B cell (primary cell): ENCODE data around the gene ZNF223. TPM values are rescaled to one million over a fixed set of nuclear protein-coding genes. Genes with fewer than 3 reads are reported as not detected.
A peak's percentile ranks its signal among the peaks of the same experiment; 100 is the strongest.

Source experiments
- ATAC-seq: fragments of 200-7000 bp; cut with Tn5 transposase; one replicate; pipeline ENCODE4 v1.10.0; 2021; ENCODE audit warnings: low read depth, mild to moderate bottlenecking, moderate number of reproducible peaks, moderate library complexity
- CTCF ChIA-PET: fragments of 350-600 bp; sonication (Branson Sonifier 250); formaldehyde crosslinking; loops from one replicate; lab custom pipeline; 2021; ENCODE audit warnings: antibody characterized with exemption, inconsistent platforms; lab: Charles Lee
- POLR2A ChIA-PET: fragments of 350-600 bp; sonication (Branson Sonifier 250); formaldehyde crosslinking; loops from one replicate; lab custom pipeline; 2021; ENCODE audit warnings: antibody characterized with exemption; lab: Charles Lee
- DNase-seq: peaks from one replicate; pipeline ENCODE4 v3.0.0; 2013
- H2AFZ ChIP-seq: 2 replicates; pipeline ENCODE4 v1.6.1; 2012; ENCODE audit warnings: mild to moderate bottlenecking, low read depth, low read length; ENCODE audit not compliant: insufficient read depth, poor library complexity, severe bottlenecking
- H3K27ac ChIP-seq, 2 donors: 1 replicate in 1 of 2; 2 replicates in 1 of 2; pipeline ENCODE4 v1.5.1; 2012 to 2013; ENCODE audit warnings: low read length in 2 of 2, mild to moderate bottlenecking in 2 of 2, moderate library complexity in 1 of 2
- H3K27me3 ChIP-seq, 4 experiments: fragments of 200-600 bp in 1 of 4; sonication (generic) in 1 of 4; replicated peaks in 1 of 4; 1 replicate in 2 of 4; 2 replicates in 2 of 4; pipeline versions ENCODE4 v1.6.1 to v1.7.0; 2013 to 2016; ENCODE audit warnings: low read length in 3 of 4, mild to moderate bottlenecking in 2 of 4, mixed read lengths in 1 of 4, moderate library complexity in 1 of 4; ENCODE audit not compliant: insufficient read depth in 4 of 4, control insufficient read depth in 3 of 4; ENCODE audit errors: control extremely low read depth in 1 of 4
- H3K36me3 ChIP-seq, 2 experiments: replicated peaks in 1 of 2; 1 replicate in 1 of 2; 2 replicates in 1 of 2; pipeline versions ENCODE4 v1.6.1 to v1.7.1; 2013; ENCODE audit warnings: low read length in 1 of 2; ENCODE audit not compliant: insufficient read depth in 2 of 2, control insufficient read depth in 1 of 2; ENCODE audit errors: control extremely low read depth in 1 of 2, extremely low read depth in 1 of 2
- H3K4me1 ChIP-seq, 2 donors: fragments of 200-600 bp in 1 of 2; sonication (generic) in 1 of 2; 1 replicate in 1 of 2; 2 replicates in 1 of 2; pipeline versions ENCODE4 v1.5.1 to v1.6.1; 2013 to 2017; ENCODE audit warnings: low read length in 2 of 2; ENCODE audit not compliant: control insufficient read depth in 2 of 2, insufficient read depth in 2 of 2
- H3K4me2 ChIP-seq: replicated peaks from 2 replicates; pipeline ENCODE3; 2012; ENCODE audit warnings: mild to moderate bottlenecking, low read depth, low read length; ENCODE audit not compliant: poor library complexity, severe bottlenecking
- H3K4me3 ChIP-seq, 5 experiments: fragments of 200-600 bp in 1 of 5; sonication (generic) in 1 of 5; 1 replicate in 3 of 5; 2 replicates in 2 of 5; pipeline versions ENCODE4 v1.5.1 to v1.7.0; 2011 to 2016; ENCODE audit warnings: low read length in 4 of 5, mild to moderate bottlenecking in 4 of 5, low read depth in 2 of 5, control low read depth in 1 of 5, moderate library complexity in 1 of 5; ENCODE audit not compliant: insufficient read depth in 1 of 5; ENCODE audit errors: control extremely low read depth in 1 of 5, extremely low read depth in 1 of 5
- H3K79me2 ChIP-seq: fragments of 200-600 bp; sonication (generic); one replicate; pipeline ENCODE4 v1.6.0; 2016; ENCODE audit warnings: low read length; ENCODE audit not compliant: control insufficient read depth, insufficient read depth
- H3K9ac ChIP-seq: fragments of 200-600 bp; sonication (generic); 2 replicates; pipeline ENCODE4 v1.6.1; 2017; ENCODE audit warnings: mild to moderate bottlenecking, low read length, moderate library complexity
- H3K9me3 ChIP-seq, 3 donors: one replicate each; pipeline versions ENCODE4 v1.6.1 to v1.7.1; 2013; ENCODE audit warnings: low read length in 2 of 3; ENCODE audit not compliant: control insufficient read depth in 2 of 3, insufficient read depth in 1 of 3; ENCODE audit errors: control extremely low read depth in 1 of 3
- H4K20me1 ChIP-seq: 2 replicates; pipeline ENCODE4 v1.6.0; 2012; ENCODE audit warnings: mild to moderate bottlenecking, low read length; ENCODE audit not compliant: insufficient read depth, control insufficient read depth, poor library complexity, severe bottlenecking
- H3K27ac Mint-ChIP-seq: one replicate; pipeline ENCODE4 v1.8.0; 2021; ENCODE audit warnings: mixed read lengths
- H3K27me3 Mint-ChIP-seq: one replicate; pipeline ENCODE4 v1.8.0; 2021; ENCODE audit warnings: mixed read lengths
- H3K4me1 Mint-ChIP-seq: one replicate; pipeline ENCODE4 v1.8.0; 2021; ENCODE audit warnings: mixed read lengths
- H3K4me3 Mint-ChIP-seq: one replicate; pipeline ENCODE4 v1.8.0; 2021; ENCODE audit warnings: mixed read lengths
- H3K9me3 Mint-ChIP-seq: one replicate; pipeline ENCODE4 v1.8.0; 2022; ENCODE audit warnings: mixed read lengths; ENCODE audit not compliant: insufficient read depth
- EZH2 ChIP-seq: IDR thresholded peaks from 2 replicates; pipeline ENCODE4 v1.6.1; 2012; ENCODE audit warnings: borderline replicate concordance, low read depth, mild to moderate bottlenecking, moderate library complexity, low read length; ENCODE audit not compliant: insufficient read depth, poor library complexity, severe bottlenecking
- WGBS: methylation state at CpG from one replicate; pipeline ENCODE4 v1.1.5; 2013; ENCODE audit warnings: missing lambda C conversion rate; ENCODE audit not compliant: insufficient coverage; 5-methylcytosine and 5-hydroxymethylcytosine counted together
- intact Hi-C: fragments of 100-400 bp; cut with micrococcal nuclease; formaldehyde crosslinking; loops from one replicate; pipeline ENCODE4 v1.10.0; 2022
- polyA plus RNA-seq: library from polyadenylated mRNA; depleted of rRNA; stranded (reverse); fragments of >200 nt; gene quantifications from 2 replicates; pipeline ENCODE4 v1.2.3, GENCODE V29; 2012
- total RNA-seq, 2 donors: library from RNA; stranded (reverse); fragments of 120-200 nt in 1 of 2; gene quantifications; 1 replicate in 1 of 2; 2 replicates in 1 of 2; pipeline versions ENCODE4 v1.2.3 to v1.2.4, GENCODE V29; 2013 to 2022
- TF ChIP-seq, protein P1 (sequence below): fragments of 200-600 bp; IDR thresholded peaks from one replicate; pipeline ENCODE4 v1.8.0; 2022; ENCODE audit warnings: antibody characterized with exemption, mild to moderate bottlenecking

Gene ZNF223
- total and polyA plus RNA-seq, 2 donors (not counting 1 experiment from before 2014, with no cell fraction given): 2.9 to 7.3 TPM

DNA sequence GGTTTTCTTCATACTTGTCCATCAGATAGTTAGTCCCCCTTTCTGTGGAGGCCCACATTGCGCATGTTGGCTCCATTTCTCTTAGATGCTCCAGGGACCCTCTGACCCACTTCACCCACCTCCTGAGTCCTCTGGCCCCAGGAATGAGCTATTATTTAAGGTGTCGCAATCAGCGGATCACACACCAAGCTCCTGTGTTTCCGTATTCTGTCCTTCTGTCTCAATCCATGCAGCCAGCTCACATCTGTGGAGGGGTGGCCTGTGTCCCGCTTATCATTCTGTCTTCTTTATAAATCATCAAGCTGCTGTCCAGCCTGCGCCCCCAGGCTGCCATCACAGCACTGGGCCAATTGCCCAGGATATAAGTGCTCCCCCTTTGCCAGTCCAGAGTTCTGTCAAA is 44.4 kb upstream of the ZNF223 start:
- no peak for DNase-seq
- no peak overlapping the region for H3K27ac Mint-ChIP-seq
- intact Hi-C loops: no loop called here
- H2AFZ ChIP-seq: no peak overlapping the region
- no peak overlapping the region for H3K27ac ChIP-seq
- WGBS: 100% methylated on average over 6 of the region's 6 CpGs
- H3K9ac ChIP-seq: no peak overlapping the region
- peaks cover 25 to 56% of the 10 kb centered on the region in 2 experiments for H3K36me3 ChIP-seq
- H3K4me1 ChIP-seq: peaks cover 7% of the 10 kb centered on the region in 2 donors
- peaks cover 35% of the 10 kb centered on the region for H3K9me3 Mint-ChIP-seq
- H3K4me1 Mint-ChIP-seq: peaks cover 14% of the 10 kb centered on the region
- no peak for ATAC-seq
- no peak overlapping the region for H3K4me3 Mint-ChIP-seq
- ChIA-PET CTCF (no interaction called here), POLR2A (no interaction called here)
- H3K4me2 ChIP-seq: no peak overlapping the region
- H3K9me3 ChIP-seq: peaks cover 22 to 54% (median 39%) of the 10 kb centered on the region in 3 donors
- no peaks in the 10 kb centered on the region for H3K27me3 Mint-ChIP-seq
- H4K20me1 ChIP-seq: no peaks in the 10 kb centered on the region
- H3K27me3 ChIP-seq: no peaks in the 10 kb centered on the region
- no peak overlapping the region for H3K4me3 ChIP-seq
- peaks cover 16% of the 10 kb centered on the region for H3K79me2 ChIP-seq
- TF ChIP-seq EZH2: no peak
- TF ChIP-seq, protein P1, sequence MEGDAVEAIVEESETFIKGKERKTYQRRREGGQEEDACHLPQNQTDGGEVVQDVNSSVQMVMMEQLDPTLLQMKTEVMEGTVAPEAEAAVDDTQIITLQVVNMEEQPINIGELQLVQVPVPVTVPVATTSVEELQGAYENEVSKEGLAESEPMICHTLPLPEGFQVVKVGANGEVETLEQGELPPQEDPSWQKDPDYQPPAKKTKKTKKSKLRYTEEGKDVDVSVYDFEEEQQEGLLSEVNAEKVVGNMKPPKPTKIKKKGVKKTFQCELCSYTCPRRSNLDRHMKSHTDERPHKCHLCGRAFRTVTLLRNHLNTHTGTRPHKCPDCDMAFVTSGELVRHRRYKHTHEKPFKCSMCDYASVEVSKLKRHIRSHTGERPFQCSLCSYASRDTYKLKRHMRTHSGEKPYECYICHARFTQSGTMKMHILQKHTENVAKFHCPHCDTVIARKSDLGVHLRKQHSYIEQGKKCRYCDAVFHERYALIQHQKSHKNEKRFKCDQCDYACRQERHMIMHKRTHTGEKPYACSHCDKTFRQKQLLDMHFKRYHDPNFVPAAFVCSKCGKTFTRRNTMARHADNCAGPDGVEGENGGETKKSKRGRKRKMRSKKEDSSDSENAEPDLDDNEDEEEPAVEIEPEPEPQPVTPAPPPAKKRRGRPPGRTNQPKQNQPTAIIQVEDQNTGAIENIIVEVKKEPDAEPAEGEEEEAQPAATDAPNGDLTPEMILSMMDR: no peak

DNA sequence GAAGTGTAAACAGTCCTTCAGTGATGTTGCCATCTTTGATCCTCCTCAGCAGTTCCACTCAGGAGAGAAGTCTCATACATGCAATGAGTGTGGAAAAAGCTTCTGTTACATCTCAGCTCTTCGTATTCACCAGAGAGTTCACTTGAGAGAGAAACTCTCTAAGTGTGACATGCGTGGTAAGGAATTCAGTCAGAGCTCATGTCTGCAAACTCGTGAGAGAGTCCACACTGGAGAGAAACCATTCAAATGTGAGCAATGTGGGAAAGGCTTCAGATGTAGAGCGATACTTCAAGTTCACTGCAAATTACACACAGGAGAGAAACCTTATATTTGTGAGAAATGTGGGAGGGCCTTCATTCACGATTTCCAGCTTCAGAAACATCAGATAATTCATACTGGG is 41.4 kb upstream of the ZNF223 start:
- H3K27me3 ChIP-seq: no peaks in the 10 kb centered on the region
- Mint-ChIP-seq H3K27ac (no peak overlapping the region), H3K4me3 (no peak overlapping the region), H3K9me3 (peaks cover 44% of the 10 kb centered on the region), H3K4me1 (no peaks in the 10 kb centered on the region), H3K27me3 (no peaks in the 10 kb centered on the region)
- no peak overlapping the region for H3K27ac ChIP-seq
- ChIA-PET POLR2A (no interaction called here), CTCF (no interaction called here)
- H3K4me1 ChIP-seq: no peaks in the 10 kb centered on the region
- no peaks in the 10 kb centered on the region for H3K79me2 ChIP-seq
- H2AFZ ChIP-seq: no peak overlapping the region
- ATAC-seq (no peak), DNase-seq (peak; percentile 9)
- H3K4me2 ChIP-seq: no peak overlapping the region
- intact Hi-C loops: no loop called here
- H3K9me3 ChIP-seq: peaks cover 22 to 66% (median 41%) of the 10 kb centered on the region in 3 donors
- WGBS: 100% methylated on average over 3 of the region's 5 CpGs
- peaks cover 25 to 56% of the 10 kb centered on the region in 2 experiments for H3K36me3 ChIP-seq
- TF ChIP-seq EZH2: no peak
- TF ChIP-seq, protein P1: no peak
- no peak overlapping the region for H3K9ac ChIP-seq
- H4K20me1 ChIP-seq: no peaks in the 10 kb centered on the region
- peak overlapping the region in 1 of 5 experiments; percentile 11 for H3K4me3 ChIP-seq
